Nephron progenitor cell (in vitro differentiated cells): Measurements from ENCODE around the gene TUBA3E.
"Not testable (repeated sequence)": the region's sequence is repeated elsewhere in the genome, so short reads cannot be mapped to it uniquely, and the experiment has no call there.

Experiments
- DNase-seq: peaks from one replicate; pipeline ENCODE4 v3.0.0; 2021
- H3K27ac Mint-ChIP-seq: 2 replicates; pipeline ENCODE4 v1.8.0; 2021; ENCODE audit warnings: mild to moderate bottlenecking, moderate library complexity, mixed read lengths
- H3K27me3 Mint-ChIP-seq: 2 replicates; pipeline ENCODE4 v1.8.0; 2021; ENCODE audit warnings: mild to moderate bottlenecking, low read depth, mixed read lengths; ENCODE audit not compliant: poor library complexity
- H3K36me3 Mint-ChIP-seq: 2 replicates; pipeline ENCODE4 v1.8.0; 2021; ENCODE audit warnings: low read depth, mixed read lengths
- H3K4me1 Mint-ChIP-seq: 2 replicates; pipeline ENCODE4 v1.8.0; 2021; ENCODE audit warnings: mixed read lengths
- H3K4me3 Mint-ChIP-seq: 2 replicates; pipeline ENCODE4 v1.8.0; 2021; ENCODE audit warnings: mild to moderate bottlenecking, moderate library complexity, mixed read lengths
- H3K9me3 Mint-ChIP-seq: 2 replicates; pipeline ENCODE4 v1.8.0; 2021; ENCODE audit warnings: mild to moderate bottlenecking, moderate library complexity, mixed read lengths
- CTCF ChIP-seq: fragments of 200-600 bp; sonication (generic); IDR thresholded peaks from 2 replicates; pipeline ENCODE4 v1.5.0; 2021; ENCODE audit warnings: antibody characterized with exemption

The TUBA3E gene

GRCh38 chr2:130198343-130198742, at the start of gene TUBA3E:
Gene TUBA3E, minus strand, starts transcription at chr2:130198439. Its CDS starts 79 bp downstream, at chr2:130198360.
- no peak for TF ChIP-seq CTCF
- no peak within 1 kb of the TSS for H3K4me3 Mint-ChIP-seq
- no peaks in the 10 kb centered on the region for H3K9me3 Mint-ChIP-seq
- no peaks in the 10 kb centered on the region for H3K36me3 Mint-ChIP-seq
- peaks cover 10% of the 10 kb centered on the region for H3K27me3 Mint-ChIP-seq
- DNase-seq: no peak
- H3K4me1 Mint-ChIP-seq: no peaks in the 10 kb centered on the region
- no peak within 1 kb of the TSS for H3K27ac Mint-ChIP-seq

- no peak overlapping the region for H3K27ac Mint-ChIP-seq
- no peaks in the 10 kb centered on the region for H3K36me3 Mint-ChIP-seq
- H3K9me3 Mint-ChIP-seq: peaks cover 9% of the 10 kb centered on the region
- peaks cover 24% of the 10 kb centered on the region for H3K27me3 Mint-ChIP-seq
- no peak for TF ChIP-seq CTCF
- H3K4me3 Mint-ChIP-seq: no peak overlapping the region
- no peak for DNase-seq
- no peaks in the 10 kb centered on the region for H3K4me1 Mint-ChIP-seq
Measured at GRCh38 chr2:130246430-130246829, 48.2 kb upstream of the TUBA3E start.

GRCh38 chr2:130245976-130246375, 47.7 kb upstream of the TUBA3E start:
- H3K4me3 Mint-ChIP-seq: no peak overlapping the region
- H3K36me3 Mint-ChIP-seq: no peaks in the 10 kb centered on the region
- no peak for TF ChIP-seq CTCF
- H3K4me1 Mint-ChIP-seq: no peaks in the 10 kb centered on the region
- no peak for DNase-seq
- H3K9me3 Mint-ChIP-seq: peaks cover 9% of the 10 kb centered on the region
- H3K27me3 Mint-ChIP-seq: peaks cover 29% of the 10 kb centered on the region
- H3K27ac Mint-ChIP-seq: no peak overlapping the region

- H3K27ac Mint-ChIP-seq: no peak overlapping the region
- H3K36me3 Mint-ChIP-seq: no peaks in the 10 kb centered on the region
- no peaks in the 10 kb centered on the region for H3K4me1 Mint-ChIP-seq
- H3K27me3 Mint-ChIP-seq: peaks cover 30% of the 10 kb centered on the region
- no peak for TF ChIP-seq CTCF
- peaks cover 9% of the 10 kb centered on the region for H3K9me3 Mint-ChIP-seq
- H3K4me3 Mint-ChIP-seq: no peak overlapping the region
- DNase-seq: no peak
Measured at GRCh38 chr2:130243359-130243758, 45.1 kb upstream of the TUBA3E start.

DNA sequence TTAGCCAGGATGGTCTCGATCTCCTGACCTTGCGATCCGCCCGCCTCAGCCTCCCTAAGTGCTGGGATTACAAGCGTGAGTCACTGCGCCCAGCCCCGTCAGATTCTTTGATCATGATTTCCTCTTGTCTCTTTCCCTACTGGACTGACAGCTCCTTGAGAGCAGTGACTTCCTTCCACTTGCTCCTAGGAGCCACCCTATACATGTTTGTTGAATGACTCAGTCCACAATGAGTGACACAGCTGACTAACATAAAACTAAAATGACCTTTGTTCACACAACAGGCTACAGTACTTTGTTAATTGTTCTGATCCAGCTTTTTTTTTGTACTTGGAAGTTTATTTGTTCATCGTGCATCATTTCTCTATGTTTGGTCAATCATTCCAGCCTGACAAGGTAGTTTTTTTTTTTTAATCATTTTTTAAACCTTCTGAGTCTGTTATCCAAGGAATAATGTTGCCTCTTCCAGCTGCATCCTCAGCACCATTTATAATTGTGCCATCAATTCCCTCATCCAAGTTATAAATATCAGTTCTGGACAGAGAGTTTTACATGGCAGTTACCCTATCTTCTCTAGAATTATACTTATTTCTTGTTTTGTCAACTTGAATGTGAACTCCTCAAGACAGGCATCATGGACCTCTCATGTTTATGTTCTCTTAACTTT, 42.9 kb upstream of the TUBA3E start:
- Mint-ChIP-seq H3K4me3 (no peak overlapping the region), H3K27me3 (peaks cover 15% of the 10 kb centered on the region), H3K27ac (no peak overlapping the region), H3K4me1 (no peaks in the 10 kb centered on the region), H3K9me3 (peaks cover 9% of the 10 kb centered on the region), H3K36me3 (no peaks in the 10 kb centered on the region)
- TF ChIP-seq CTCF: no peak
- DNase-seq: no peak

DNA sequence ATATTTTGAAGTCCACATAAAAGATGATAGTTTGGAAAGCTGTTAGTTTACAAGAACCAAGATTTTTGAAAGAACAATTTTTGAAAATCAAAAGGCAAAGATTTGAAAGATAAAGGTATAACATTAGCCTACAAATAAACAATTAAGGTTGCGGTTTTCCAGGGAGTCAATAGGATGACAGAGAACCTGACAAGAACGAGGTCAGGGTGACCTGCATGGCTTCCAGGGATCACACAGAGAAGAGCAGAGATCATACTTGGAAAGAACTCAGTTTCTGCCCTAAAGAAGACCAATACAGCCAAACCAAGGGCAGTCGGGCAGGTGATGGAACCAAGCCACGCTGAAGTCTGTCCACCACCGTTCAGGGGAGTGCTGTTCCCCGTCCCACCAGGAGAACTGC, 41.3 kb upstream of the TUBA3E start:
- not testable (repeated sequence) for H3K9me3 Mint-ChIP-seq, H3K4me3 Mint-ChIP-seq, H3K4me1 Mint-ChIP-seq, H3K27ac Mint-ChIP-seq, H3K36me3 Mint-ChIP-seq, DNase-seq
- H3K27me3 Mint-ChIP-seq: peaks cover 15% of the 10 kb centered on the region

- not testable (repeated sequence) for H3K9me3 Mint-ChIP-seq, H3K36me3 Mint-ChIP-seq, H3K27ac Mint-ChIP-seq, DNase-seq, H3K4me3 Mint-ChIP-seq, H3K4me1 Mint-ChIP-seq, H3K27me3 Mint-ChIP-seq
Measured at GRCh38 chr2:130233066-130233465, 34.8 kb upstream of the TUBA3E start.
